BLaER1 (cell line): ENCODE results near the gene USP24.

ENCODE experiments used
- H3K27ac ChIP-seq: shearing (Covaris generic); formaldehyde crosslinking; 2 replicates; pipeline ENCODE4 v1.8.1; 2022
- H3K27me3 ChIP-seq: shearing (Covaris generic); formaldehyde crosslinking; 2 replicates; pipeline ENCODE4 v1.8.1; 2022
- H3K36me3 ChIP-seq: shearing (Covaris generic); formaldehyde crosslinking; 2 replicates; pipeline ENCODE4 v1.8.1; 2022
- H3K4me1 ChIP-seq: shearing (Covaris generic); formaldehyde crosslinking; 2 replicates; pipeline ENCODE4 v1.8.1; 2022
- H3K4me2 ChIP-seq: shearing (Covaris generic); formaldehyde crosslinking; 2 replicates; pipeline ENCODE4 v1.8.1; 2022
- H3K4me3 ChIP-seq: shearing (Covaris generic); formaldehyde crosslinking; 2 replicates; pipeline ENCODE4 v1.8.1; 2022
- H3K9ac ChIP-seq: shearing (Covaris generic); formaldehyde crosslinking; 2 replicates; pipeline ENCODE4 v1.8.1; 2022
- H3K9me3 ChIP-seq: shearing (Covaris generic); formaldehyde crosslinking; 2 replicates; pipeline ENCODE4 v1.8.1; 2022
- H4K20me1 ChIP-seq: shearing (Covaris generic); formaldehyde crosslinking; 2 replicates; pipeline ENCODE4 v1.8.1; 2022
- Cebpa-rat ChIP-seq: shearing (Covaris generic); IDR thresholded peaks from 2 replicates; pipeline ENCODE4 v1.8.1; 2022

USP24 gene

DNA sequence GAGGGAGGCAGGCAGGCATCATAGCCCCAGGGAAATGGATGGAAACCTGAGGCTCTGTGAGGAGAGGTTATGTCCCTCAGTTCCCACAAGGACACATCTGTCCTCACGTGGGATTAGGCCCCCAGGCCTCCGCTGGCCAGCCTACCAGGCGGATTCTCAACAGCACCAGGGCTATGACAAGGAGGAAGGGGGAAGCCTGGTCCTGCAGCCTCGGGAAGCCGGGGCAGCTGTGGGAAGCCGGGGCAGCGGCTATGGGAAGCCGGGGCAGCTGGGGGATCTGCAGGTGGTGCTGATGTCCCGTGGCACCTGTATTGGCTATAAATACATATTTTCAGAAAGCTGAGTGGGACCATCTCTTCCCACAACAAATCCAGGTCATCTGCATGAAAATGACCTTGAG, 196.8 kb downstream of the USP24 start:
- no peaks in the 10 kb centered on the region for H3K27me3 ChIP-seq
- H3K4me2 ChIP-seq: no peak overlapping the region
- no peak for TF ChIP-seq Cebpa-rat
- H3K4me3 ChIP-seq: no peak overlapping the region
- H3K36me3 ChIP-seq: no peaks in the 10 kb centered on the region
- no peaks in the 10 kb centered on the region for H3K4me1 ChIP-seq
- no peak overlapping the region for H3K9ac ChIP-seq
- no peaks in the 10 kb centered on the region for H4K20me1 ChIP-seq
- H3K27ac ChIP-seq: no peak overlapping the region
- no peaks in the 10 kb centered on the region for H3K9me3 ChIP-seq
